HepG2 (cell line): Measurements from ENCODE around the gene CCDC160. TPM values are rescaled to one million over a fixed set of nuclear protein-coding genes. Genes with fewer than 3 reads are reported as not detected.

Experiments
- RNF219 ChIP-seq: sonication (generic); formaldehyde crosslinking; IDR thresholded peaks from 2 replicates; pipeline ENCODE4 v1.5.0; 2020; ENCODE audit warnings: mild to moderate bottlenecking, missing genetic modification reagents
- ZNF253 ChIP-seq: sonication (generic); formaldehyde crosslinking; IDR thresholded peaks from 2 replicates; pipeline ENCODE4 v1.8.0; 2022; ENCODE audit warnings: mild to moderate bottlenecking, missing genetic modification reagents, borderline replicate concordance
- polyA plus RNA-seq, 8 experiments: library from polyadenylated mRNA; depleted of rRNA in 3 of 8; stranded (reverse) in 7 of 8; unstranded in 1 of 8; fragments of >200 nt; fragmentation: Illumina TruSeq in 4 of 8; extraction: Trizol in 4 of 8; gene quantifications; 2 replicates each; pipeline versions ENCODE4 v1.2.1 to v1.2.3, GENCODE V29; 2011 to 2016; ENCODE audit warnings: low read depth in 4 of 8, missing spikeins in 1 of 8, mixed read lengths in 1 of 8; ENCODE audit not compliant: insufficient read depth in 1 of 8
- total RNA-seq, 5 experiments: library from RNA; depleted of rRNA; stranded (reverse); fragments of >200 nt; fragmentation: Illumina TruSeq; extraction: Trizol; gene quantifications; 2 replicates each; pipeline ENCODE4 v1.2.3, GENCODE V29; 2016; ENCODE audit warnings: low read depth in 1 of 5
- TF ChIP-seq, protein P1 (sequence below): sonication (generic); formaldehyde crosslinking; IDR thresholded peaks from one replicate; pipeline ENCODE4 v1.5.1; 2020; ENCODE audit warnings: mild to moderate bottlenecking, missing genetic modification reagents; ENCODE audit errors: not compliant biosample characterization

CCDC160 gene
- total and polyA plus RNA-seq, 2 of the 13 experiments (the other 11 are each of a cell fraction or from before 2014, with no cell fraction given), result not detected

- TF ChIP-seq, protein P1, sequence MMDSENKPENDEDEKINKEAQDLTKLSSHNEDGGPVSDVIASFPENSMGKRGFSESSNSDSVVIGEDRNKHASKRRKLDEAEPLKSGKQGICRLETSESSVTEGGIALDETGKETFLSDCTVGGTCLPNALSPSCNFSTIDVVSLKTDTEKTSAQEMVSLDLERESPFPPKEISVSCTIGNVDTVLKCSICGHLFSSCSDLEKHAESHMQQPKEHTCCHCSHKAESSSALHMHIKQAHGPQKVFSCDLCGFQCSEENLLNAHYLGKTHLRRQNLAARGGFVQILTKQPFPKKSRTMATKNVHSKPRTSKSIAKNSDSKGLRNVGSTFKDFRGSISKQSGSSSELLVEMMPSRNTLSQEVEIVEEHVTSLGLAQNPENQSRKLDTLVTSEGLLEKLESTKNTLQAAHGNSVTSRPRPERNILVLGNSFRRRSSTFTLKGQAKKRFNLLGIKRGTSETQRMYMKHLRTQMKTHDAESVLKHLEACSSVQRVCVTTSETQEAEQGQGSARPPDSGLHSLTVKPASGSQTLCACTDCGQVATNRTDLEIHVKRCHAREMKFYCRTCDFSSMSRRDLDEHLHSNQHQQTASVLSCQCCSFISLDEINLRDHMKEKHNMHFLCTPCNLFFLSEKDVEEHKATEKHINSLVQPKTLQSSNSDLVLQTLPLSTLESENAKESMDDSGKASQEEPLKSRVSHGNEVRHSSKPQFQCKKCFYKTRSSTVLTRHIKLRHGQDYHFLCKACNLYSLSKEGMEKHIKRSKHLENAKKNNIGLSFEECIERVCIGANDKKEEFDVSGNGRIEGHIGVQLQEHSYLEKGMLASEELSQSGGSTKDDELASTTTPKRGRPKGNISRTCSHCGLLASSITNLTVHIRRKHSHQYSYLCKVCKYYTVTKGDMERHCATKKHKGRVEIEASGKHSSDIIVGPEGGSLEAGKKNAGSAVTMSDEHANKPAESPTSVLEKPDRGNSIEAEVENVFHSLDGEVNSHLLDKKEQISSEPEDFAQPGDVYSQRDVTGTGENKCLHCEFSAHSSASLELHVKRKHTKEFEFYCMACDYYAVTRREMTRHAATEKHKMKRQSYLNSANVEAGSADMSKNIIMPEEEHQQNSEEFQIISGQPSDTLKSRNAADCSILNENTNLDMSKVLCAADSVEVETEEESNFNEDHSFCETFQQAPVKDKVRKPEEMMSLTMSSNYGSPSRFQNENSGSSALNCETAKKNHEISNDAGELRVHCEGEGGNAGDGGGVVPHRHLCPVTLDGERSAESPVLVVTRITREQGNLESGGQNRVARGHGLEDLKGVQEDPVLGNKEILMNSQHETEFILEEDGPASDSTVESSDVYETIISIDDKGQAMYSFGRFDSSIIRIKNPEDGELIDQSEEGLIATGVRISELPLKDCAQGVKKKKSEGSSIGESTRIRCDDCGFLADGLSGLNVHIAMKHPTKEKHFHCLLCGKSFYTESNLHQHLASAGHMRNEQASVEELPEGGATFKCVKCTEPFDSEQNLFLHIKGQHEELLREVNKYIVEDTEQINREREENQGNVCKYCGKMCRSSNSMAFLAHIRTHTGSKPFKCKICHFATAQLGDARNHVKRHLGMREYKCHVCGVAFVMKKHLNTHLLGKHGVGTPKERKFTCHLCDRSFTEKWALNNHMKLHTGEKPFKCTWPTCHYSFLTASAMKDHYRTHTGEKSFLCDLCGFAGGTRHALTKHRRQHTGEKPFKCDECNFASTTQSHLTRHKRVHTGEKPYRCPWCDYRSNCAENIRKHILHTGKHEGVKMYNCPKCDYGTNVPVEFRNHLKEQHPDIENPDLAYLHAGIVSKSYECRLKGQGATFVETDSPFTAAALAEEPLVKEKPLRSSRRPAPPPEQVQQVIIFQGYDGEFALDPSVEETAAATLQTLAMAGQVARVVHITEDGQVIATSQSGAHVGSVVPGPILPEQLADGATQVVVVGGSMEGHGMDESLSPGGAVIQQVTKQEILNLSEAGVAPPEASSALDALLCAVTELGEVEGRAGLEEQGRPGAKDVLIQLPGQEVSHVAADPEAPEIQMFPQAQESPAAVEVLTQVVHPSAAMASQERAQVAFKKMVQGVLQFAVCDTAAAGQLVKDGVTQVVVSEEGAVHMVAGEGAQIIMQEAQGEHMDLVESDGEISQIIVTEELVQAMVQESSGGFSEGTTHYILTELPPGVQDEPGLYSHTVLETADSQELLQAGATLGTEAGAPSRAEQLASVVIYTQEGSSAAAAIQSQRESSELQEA (CRISPR knock-in tag), result no peak
- TF ChIP-seq RNF219 (CRISPR knock-in tag) (no peak), ZNF253 (CRISPR knock-in tag) (no peak)
Measured at GRCh38 chrX:134241960-134242619, 5.1 kb downstream of the CCDC160 start (continued).
